LoVo (cell line): Measurements from ENCODE around the gene MAP7.

Source experiments
- DNase-seq: peaks from one replicate; pipeline ENCODE4 v3.0.0-alpha.2; 2016; ENCODE audit warnings: low spot score

Gene MAP7

GRCh38 chr6:136303516-136303915 lies 246.7 kb downstream of the MAP7 start:
- DNase-seq: no peak

GRCh38 chr6:136294621-136295020 lies 255.6 kb downstream of the MAP7 start:
- DNase-seq: no peak
